A673 (cell line): ENCODE data around the gene GARNL3. TPM values are rescaled to one million over a fixed set of nuclear protein-coding genes. Genes with fewer than 3 reads are reported as not detected.

Experiments used
- BruUV-seq: library from RNA; stranded (reverse); fragments of 400-500 nt; replicated peaks from 2 replicates; lab custom pipeline; 2021; lab: Mats Ljungman, UMichigan
- CTCF ChIA-PET: fragments of 300-600 bp; sonication (Branson Sonifier 250); formaldehyde crosslinking; loops from one replicate; lab custom pipeline; 2022; ENCODE audit warnings: antibody characterized with exemption; lab: Charles Lee
- POLR2A ChIA-PET: fragments of 300-600 bp; sonication (Branson Sonifier 250); formaldehyde crosslinking; loops from one replicate; lab custom pipeline; 2022; ENCODE audit warnings: antibody characterized with exemption; ENCODE audit not compliant: low non-redundant PET; lab: Charles Lee
- DNase-seq: peaks from one replicate; pipeline ENCODE4 v3.0.0-alpha.2; 2015; ENCODE audit warnings: low spot score
- H3K27ac ChIP-seq: fragments of 200-600 bp; sonication (generic); 2 replicates; pipeline ENCODE4 v1.5.1; 2016; ENCODE audit warnings: mixed run types, low read depth, mild to moderate bottlenecking, mixed read lengths, antibody characterized with exemption, low read length; ENCODE audit not compliant: poor library complexity, severe bottlenecking
- H3K27me3 ChIP-seq: fragments of 200-600 bp; sonication (generic); replicated peaks from 2 replicates; pipeline ENCODE4 v1.6.1; 2017; ENCODE audit warnings: mixed run types, low read depth, mild to moderate bottlenecking, mixed read lengths, antibody characterized with exemption, low read length; ENCODE audit not compliant: insufficient read depth, poor library complexity
- H3K36me3 ChIP-seq: fragments of 200-600 bp; sonication (generic); 2 replicates; pipeline ENCODE4 v1.6.1; 2016; ENCODE audit warnings: mixed run types, mild to moderate bottlenecking, mixed read lengths, antibody characterized with exemption, low read length; ENCODE audit not compliant: insufficient read depth, poor library complexity, severe bottlenecking
- H3K4me1 ChIP-seq: fragments of 200-600 bp; sonication (generic); 2 replicates; pipeline ENCODE4 v1.6.1; 2017; ENCODE audit warnings: mixed run types, mild to moderate bottlenecking, mixed read lengths, antibody characterized with exemption, low read length; ENCODE audit not compliant: insufficient read depth, poor library complexity, severe bottlenecking
- H3K4me3 ChIP-seq: fragments of 200-600 bp; sonication (generic); 2 replicates; pipeline ENCODE4 v1.5.1; 2016; ENCODE audit warnings: low read depth, mixed run types, mild to moderate bottlenecking, mixed read lengths, low read length; ENCODE audit not compliant: poor library complexity, severe bottlenecking
- H3K9me3 ChIP-seq: fragments of 200-600 bp; sonication (generic); 2 replicates; pipeline ENCODE4 v1.6.1; 2016; ENCODE audit warnings: mixed run types, low read depth, mild to moderate bottlenecking, mixed read lengths, antibody characterized with exemption, low read length; ENCODE audit not compliant: poor library complexity, severe bottlenecking
- CTCF ChIP-seq: fragments of 300-800, 200-600 bp; sonication (generic); conservative IDR thresholded peaks from 2 replicates; pipeline ENCODE4 v1.5.1; 2017; ENCODE audit warnings: low read depth, mild to moderate bottlenecking, antibody characterized with exemption, low read length, moderate library complexity, mixed read lengths
- EZH2 ChIP-seq: fragments of 200-600 bp; sonication (generic); IDR thresholded peaks from 2 replicates; pipeline ENCODE4 v1.6.1; 2017; ENCODE audit warnings: borderline replicate concordance, low read depth, mild to moderate bottlenecking, mixed read lengths, antibody characterized with exemption, low read length; ENCODE audit not compliant: poor library complexity, severe bottlenecking
- intact Hi-C: fragments of 100-400 bp; cut with micrococcal nuclease; formaldehyde crosslinking; loops from one replicate; pipeline ENCODE4 v1.10.0; 2022; ENCODE audit not compliant: unreplicated experiment
- total RNA-seq: library from RNA; stranded (reverse); gene quantifications from 2 replicates; pipeline ENCODE4 v1.2.3, GENCODE V29; 2021

GARNL3 gene
- total RNA-seq, 1 experiment from 2014 or later: 7.8 TPM

- ChIA-PET CTCF (interaction anchor here (1.0 kb wide), 1 partner anchor 134 kb away, joined by 3 read pairs; no protein-coding TSS in a partner anchor), POLR2A (no interaction called here)
- peak; percentile 55 for TF ChIP-seq CTCF
- TF ChIP-seq EZH2: no peak
- Histone ChIP-seq H3K4me1 (no peaks in the 10 kb centered on the region), H3K27ac (no peak overlapping the region), H3K27me3 (no peaks in the 10 kb centered on the region), H3K9me3 (no peaks in the 10 kb centered on the region), H3K4me3 (no peak overlapping the region), H3K36me3 (no peaks in the 10 kb centered on the region)
- no TSS peak for BruUV-seq
- intact Hi-C loops: loop anchor here (1.0 kb wide), 1 partner anchor 134 kb away; no protein-coding TSS in a partner anchor
- peak; percentile 52 for DNase-seq
Measured at GRCh38 chr9:127347831-127348776, 83.5 kb downstream of the GARNL3 start.

- Histone ChIP-seq H3K4me3 (no peak overlapping the region), H3K27ac (no peak overlapping the region), H3K27me3 (no peaks in the 10 kb centered on the region), H3K36me3 (no peaks in the 10 kb centered on the region), H3K4me1 (no peaks in the 10 kb centered on the region), H3K9me3 (no peaks in the 10 kb centered on the region)
- CTCF ChIA-PET: no interaction called here
- TF ChIP-seq EZH2 (no peak), CTCF (no peak)
- DNase-seq: no peak
- BruUV-seq: no TSS peak
- intact Hi-C loops: no loop called here
- POLR2A ChIA-PET: no interaction called here
Measured at GRCh38 chr9:127349483-127350113, 85.0 kb downstream of the GARNL3 start.

- no peaks in the 10 kb centered on the region for H3K4me1 ChIP-seq
- no peak for DNase-seq
- H3K27me3 ChIP-seq: no peaks in the 10 kb centered on the region
- no peak overlapping the region for H3K27ac ChIP-seq
- no peak overlapping the region for H3K4me3 ChIP-seq
- POLR2A ChIA-PET: no interaction called here
- no TSS peak for BruUV-seq
- H3K9me3 ChIP-seq: no peaks in the 10 kb centered on the region
- H3K36me3 ChIP-seq: no peaks in the 10 kb centered on the region
- CTCF ChIA-PET: no interaction called here
- intact Hi-C loops: no loop called here
- TF ChIP-seq CTCF (no peak), EZH2 (no peak)
Measured at GRCh38 chr9:127351182-127352166, 86.9 kb downstream of the GARNL3 start.
